GM23248 (cell line): Measurements from ENCODE around the gene CAMTA2. TPM values are rescaled to one million over a fixed set of nuclear protein-coding genes. Genes with fewer than 3 reads are reported as not detected.
A peak's percentile ranks its signal among the peaks of the same experiment; 100 is the strongest.

Experiments used
- DNase-seq: peaks from one replicate; pipeline ENCODE4 v3.0.0-alpha.2; 2015
- H2AFZ ChIP-seq: fragments of 200-600 bp; sonication (generic); 2 replicates; pipeline ENCODE4 v1.6.1; 2016; ENCODE audit warnings: antibody characterized with exemption
- H3F3A ChIP-seq: fragments of 200-600 bp; sonication (generic); 2 replicates; pipeline ENCODE4 v1.6.1; 2016; ENCODE audit warnings: mild to moderate bottlenecking, antibody characterized with exemption, mixed run types; ENCODE audit not compliant: insufficient read depth
- H3K27ac ChIP-seq: fragments of 200-600 bp; sonication (generic); 2 replicates; pipeline ENCODE4 v1.5.1; 2016; ENCODE audit warnings: mild to moderate bottlenecking
- H3K27me3 ChIP-seq: fragments of 200-600 bp; sonication (generic); replicated peaks from 2 replicates; pipeline ENCODE4 v1.6.1; 2016; ENCODE audit warnings: mild to moderate bottlenecking; ENCODE audit not compliant: insufficient read depth
- H3K36me3 ChIP-seq: fragments of 200-600 bp; sonication (generic); 2 replicates; pipeline ENCODE4 v1.6.1; 2016; ENCODE audit warnings: low read depth, mild to moderate bottlenecking
- H3K4me1 ChIP-seq: fragments of 200-600 bp; sonication (generic); 2 replicates; pipeline ENCODE4 v1.6.1; 2016; ENCODE audit warnings: mild to moderate bottlenecking; ENCODE audit not compliant: insufficient read depth
- H3K4me2 ChIP-seq: fragments of 200-600 bp; sonication (generic); one replicate; pipeline ENCODE4 v1.6.1; 2016; ENCODE audit warnings: mild to moderate bottlenecking; ENCODE audit not compliant: unreplicated experiment
- H3K4me3 ChIP-seq: fragments of 200-600 bp; sonication (generic); 2 replicates; pipeline ENCODE4 v1.5.1; 2016; ENCODE audit warnings: mild to moderate bottlenecking
- H3K79me2 ChIP-seq: fragments of 200-600 bp; sonication (generic); 2 replicates; pipeline ENCODE4 v1.6.1; 2016; ENCODE audit warnings: mild to moderate bottlenecking; ENCODE audit not compliant: insufficient read depth
- H3K9ac ChIP-seq: fragments of 200-600 bp; sonication (generic); 2 replicates; pipeline ENCODE4 v1.6.1; 2016; ENCODE audit warnings: mild to moderate bottlenecking
- H3K9me2 ChIP-seq: fragments of 200-600 bp; sonication (generic); 2 replicates; pipeline ENCODE4 v1.6.1; 2016; ENCODE audit warnings: mixed run types, mild to moderate bottlenecking, moderate library complexity; ENCODE audit not compliant: insufficient read depth
- H3K9me3 ChIP-seq: fragments of 200-600 bp; sonication (generic); one replicate; pipeline ENCODE4 v1.6.1; 2017; ENCODE audit warnings: low read depth
- H4K20me1 ChIP-seq: fragments of 200-600 bp; sonication (generic); 2 replicates; pipeline ENCODE4 v1.6.0; 2016; ENCODE audit not compliant: insufficient read depth
- EZH2 ChIP-seq: fragments of 200-600 bp; sonication (generic); IDR thresholded peaks from 2 replicates; pipeline ENCODE4 v1.6.1; 2018; ENCODE audit warnings: antibody characterized with exemption, mild to moderate bottlenecking; ENCODE audit not compliant: insufficient read depth, poor library complexity, severe bottlenecking
- EZH2phosphoT487 ChIP-seq: fragments of 200-600 bp; sonication (generic); IDR thresholded peaks from 2 replicates; pipeline ENCODE4 v1.6.1; 2018; ENCODE audit warnings: antibody characterized with exemption, moderate library complexity, mild to moderate bottlenecking, low read depth; ENCODE audit not compliant: insufficient read depth
- WGBS, 2 experiments: methylation state at CpG; one replicate each; pipeline ENCODE4 v1.1.6; 2015 to 2017; ENCODE audit warnings: low lambda C conversion rate in 2 of 2, low coverage in 1 of 2; ENCODE audit errors: missing lambda C conversion rate in 2 of 2; 5-methylcytosine and 5-hydroxymethylcytosine counted together
- in situ Hi-C: fragments of 300-500 bp; cut with MboI; formaldehyde crosslinking; loops from 2 replicates; pipeline ENCODE4 v1.15.0; 2020
- polyA plus RNA-seq: library from polyadenylated mRNA; unstranded; fragments of >200 nt; fragmentation: Nextera tagmentation; extraction: Ambion mirVana; gene quantifications from 2 replicates; pipeline ENCODE4 v1.2.1, GENCODE V29; 2016
- total RNA-seq: library from RNA; depleted of rRNA; stranded (reverse); fragments of >200 nt; shearing (Covaris generic); gene quantifications from 2 replicates; pipeline ENCODE4 v1.2.3, GENCODE V29; 2014

The CAMTA2 gene
- total and polyA plus RNA-seq, 2 experiments from 2014 or later = 10.1 to 28.8 TPM

GRCh38 chr17:4955091-4955490, 32.4 kb downstream of the CAMTA2 start:
- Histone ChIP-seq H3K9ac (no peak overlapping the region), H3K27me3 (no peaks in the 10 kb centered on the region), H3K9me2 (no peaks in the 10 kb centered on the region), H3K4me1 (peaks cover 13% of the 10 kb centered on the region), H3K27ac (no peak overlapping the region), H3K36me3 (0 out of 2 replicates have a peak, but pooled peaks cover 4% of the 10 kb centered on the region), H3F3A (peaks cover 15% of the 10 kb centered on the region; the same call in 1 of the 2 replicates), H3K9me3 (no peaks in the 10 kb centered on the region), H2AFZ (no peak overlapping the region), H3K79me2 (no peaks in the 10 kb centered on the region), H4K20me1 (no peaks in the 10 kb centered on the region), H3K4me2 (no peak overlapping the region), H3K4me3 (no peak overlapping the region)
- in situ Hi-C loops = no loop called here
- DNase-seq = no peak
- 98 to 100% methylated on average over 6 to 8 of the region's 8 CpGs for WGBS, 2 experiments
- TF ChIP-seq EZH2 (no peak), EZH2phosphoT487 (no peak)

DNA sequence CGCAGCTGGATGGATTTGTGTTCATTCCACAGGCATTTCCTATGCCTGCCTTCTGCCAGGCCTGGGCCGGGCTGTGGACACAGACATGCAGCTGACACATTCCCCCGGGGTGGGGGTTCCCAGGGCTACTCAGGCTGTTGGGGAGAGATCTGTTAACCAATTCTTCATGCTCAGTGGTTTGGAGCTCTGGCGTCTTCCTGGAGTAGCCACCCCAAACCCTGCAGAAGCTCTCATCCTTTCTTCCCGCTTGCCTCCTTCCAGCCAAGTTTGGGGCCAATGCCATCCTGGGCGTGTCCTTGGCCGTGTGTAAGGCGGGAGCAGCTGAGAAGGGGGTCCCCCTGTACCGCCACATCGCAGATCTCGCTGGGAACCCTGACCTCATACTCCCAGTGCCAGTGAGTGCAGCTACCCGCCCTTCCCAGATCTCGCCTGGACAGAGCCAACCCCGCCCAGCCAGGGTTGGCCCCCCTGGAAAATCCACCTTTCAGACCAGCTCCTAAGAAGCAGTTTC, 34.0 kb downstream of the CAMTA2 start:
- TF ChIP-seq EZH2phosphoT487 (no peak), EZH2 (no peak)
- Histone ChIP-seq H3K27me3 (no peaks in the 10 kb centered on the region), H3K4me2 (no peak overlapping the region), H3K9ac (no peak overlapping the region), H3K4me3 (no peak overlapping the region), H3K9me3 (no peaks in the 10 kb centered on the region), H3K36me3 (no peaks in the 10 kb centered on the region), H3K9me2 (no peaks in the 10 kb centered on the region), H3K4me1 (peaks cover 13% of the 10 kb centered on the region), H3K27ac (peak overlapping the region; percentile 57), H4K20me1 (no peaks in the 10 kb centered on the region), H2AFZ (peak overlapping the region; percentile 49; the same call in 1 of the 2 replicates), H3K79me2 (no peaks in the 10 kb centered on the region), H3F3A (peaks cover 15% of the 10 kb centered on the region; the same call in 1 of the 2 replicates)
- 76 to 78% methylated on average over 14 of the region's 14 CpGs for WGBS, 2 experiments
- in situ Hi-C loops = no loop called here
- DNase-seq = peak; percentile 77

GRCh38 chr17:4951486-4951885, 36.0 kb downstream of the CAMTA2 start:
- Histone ChIP-seq H3K9me3 (no peaks in the 10 kb centered on the region), H3K4me3 (no peak overlapping the region), H3K36me3 (peaks cover 4% of the 10 kb centered on the region; the same call in 1 of the 2 replicates), H3K4me1 (peaks cover 13% of the 10 kb centered on the region), H2AFZ (no peak overlapping the region), H3K9ac (no peak overlapping the region), H3K4me2 (no peak overlapping the region), H3K79me2 (peaks cover 18% of the 10 kb centered on the region), H3K27ac (no peak overlapping the region), H3K27me3 (no peaks in the 10 kb centered on the region), H4K20me1 (no peaks in the 10 kb centered on the region; the same call in 1 of the 2 replicates), H3F3A (peaks cover 21% of the 10 kb centered on the region), H3K9me2 (no peaks in the 10 kb centered on the region)
- TF ChIP-seq EZH2 = no peak
- no peak for TF ChIP-seq EZH2phosphoT487
- in situ Hi-C loops = no loop called here
- no peak for DNase-seq
- 94 to 100% methylated on average over 3 of the region's 3 CpGs for WGBS, 2 experiments

GRCh38 chr17:4950746-4951204, 36.7 kb downstream of the CAMTA2 start, which contains the start of gene ENO3:
ENO3 (plus strand) TSS chr17:4951119; CDS start chr17:4951830, 711 bp downstream.
- in situ Hi-C loops = no loop called here
- no peak for TF ChIP-seq EZH2
- no peak for TF ChIP-seq EZH2phosphoT487
- Histone ChIP-seq H3K4me3 (peak within 1 kb of the TSS; percentile 93), H3K79me2 (peaks cover 25% of the 10 kb centered on the region), H3K4me1 (peaks cover 14% of the 10 kb centered on the region), H3F3A (peaks cover 27% of the 10 kb centered on the region), H3K9ac (peak within 1 kb of the TSS; percentile 83), H3K4me2 (peak within 1 kb of the TSS; percentile 50), H3K27me3 (no peaks in the 10 kb centered on the region), H3K27ac (peak within 1 kb of the TSS; percentile 91), H4K20me1 (no peaks in the 10 kb centered on the region; the same call in 1 of the 2 replicates), H3K9me2 (no peaks in the 10 kb centered on the region), H2AFZ (peak within 1 kb of the TSS; percentile 73), H3K9me3 (no peaks in the 10 kb centered on the region), H3K36me3 (peaks cover 8% of the 10 kb centered on the region)
- DNase-seq = no peak
- WGBS, 2 experiments = 55 to 59% methylated on average over 7 of the region's 7 CpGs
